HepG2 (cell line): ENCODE measurements around the gene NSL1. TPM values are rescaled to one million over a fixed set of nuclear protein-coding genes. Genes with fewer than 3 reads are reported as not detected.

Experiments
- ATAC-seq: fragments of 200-7000 bp; cut with Tn5 transposase; 3 replicates; pipeline ENCODE4 v1.9.1; 2020; ENCODE audit warnings: mild to moderate bottlenecking, moderate library complexity
- BruUV-seq: library from RNA; stranded (reverse); fragments of 400-500 nt; replicated peaks from 2 replicates; lab custom pipeline; 2021; lab: Mats Ljungman, UMichigan
- CTCF ChIA-PET: fragments of 300-600 bp; formaldehyde crosslinking; extraction: SDS; loops from one replicate; lab custom pipeline; 2021; ENCODE audit warnings: low total read pairs, inconsistent platforms, low intra/inter-chr PET ratio; lab: Yijun Ruan, JAX
- POLR2A ChIA-PET: fragments of 350-600 bp; sonication (Branson Sonifier 250); formaldehyde crosslinking; loops from one replicate; lab custom pipeline; 2020; ENCODE audit warnings: antibody characterized with exemption, inconsistent platforms; lab: Yijun Ruan, JAX
- DNase-seq: peaks from one replicate; pipeline ENCODE4 v3.0.0-alpha.2; 2015; ENCODE audit warnings: low spot score
- FAIRE-seq: peaks from 3 replicates; lab custom pipeline; 2011; peaks lifted over from hg19 to GRCh38; lab: Jason Lieb, UNC
- H2AFZ ChIP-seq: one replicate; pipeline ENCODE4 v1.6.1; 2011; ENCODE audit warnings: low read length, inconsistent platforms
- H3K27ac ChIP-seq: fragments of 300-600 bp; 3 replicates; pipeline ENCODE4 v1.8.0; 2011; ENCODE audit warnings: mixed run types, mild to moderate bottlenecking, mixed read lengths, low read length, inconsistent platforms; ENCODE audit not compliant: insufficient read depth; ENCODE audit errors: extremely low read length
- H3K27me3 ChIP-seq, 2 experiments: fragments of 200-600 bp in 1 of 2; 2 replicates in 1 of 2; 3 replicates in 1 of 2; pipeline versions ENCODE4 v1.6.0 to v1.8.0; 2011; ENCODE audit warnings: low read length in 2 of 2, mild to moderate bottlenecking in 2 of 2, moderate library complexity in 2 of 2, inconsistent platforms in 1 of 2; ENCODE audit not compliant: insufficient read depth in 2 of 2, control insufficient read depth in 1 of 2
- H3K36me3 ChIP-seq, 2 experiments: fragments of 200-600 bp in 1 of 2; replicated peaks in 1 of 2; 2 replicates in 1 of 2; 3 replicates in 1 of 2; pipeline versions ENCODE4 v1.5.1 to v1.8.0; 2011; ENCODE audit warnings: low read length in 2 of 2, inconsistent platforms in 1 of 2; ENCODE audit not compliant: insufficient read depth in 2 of 2, control insufficient read depth in 1 of 2
- H3K4me1 ChIP-seq: 2 replicates; pipeline ENCODE4 v1.5.1; 2012; ENCODE audit warnings: low read length, inconsistent platforms; ENCODE audit not compliant: insufficient read depth
- H3K4me2 ChIP-seq: 2 replicates; pipeline ENCODE4 v1.6.0; 2011; ENCODE audit warnings: low read depth, low read length, inconsistent platforms
- H3K4me3 ChIP-seq, 3 experiments: fragments of 200-600 bp in 1 of 3; sonication (generic), shearing (Covaris generic) in 1 of 3; replicated peaks in 1 of 3; 2 replicates each; pipeline ENCODE4 v1.5.1; 2011 to 2016; ENCODE audit warnings: low read length in 3 of 3, inconsistent platforms in 2 of 3, low read depth in 2 of 3, mild to moderate bottlenecking in 2 of 3, control low read depth in 1 of 3, mixed read lengths in 1 of 3; ENCODE audit not compliant: insufficient read depth in 1 of 3
- H3K79me2 ChIP-seq: one replicate; pipeline ENCODE4 v1.6.1; 2011; ENCODE audit warnings: low read length, inconsistent platforms; ENCODE audit not compliant: insufficient read depth
- H3K9ac ChIP-seq: 2 replicates; pipeline ENCODE4 v1.6.0; 2011; ENCODE audit warnings: mild to moderate bottlenecking, low read depth, low read length, inconsistent platforms; ENCODE audit not compliant: insufficient read depth
- H3K9me3 ChIP-seq: 2 replicates; pipeline ENCODE4 v1.5.1; 2012; ENCODE audit warnings: mild to moderate bottlenecking, low read length
- H4K20me1 ChIP-seq: 2 replicates; pipeline ENCODE4 v1.6.0; 2011; ENCODE audit warnings: inconsistent platforms, mild to moderate bottlenecking, low read length, moderate library complexity; ENCODE audit not compliant: insufficient read depth
- GPN1 ChIP-seq: sonication (generic); formaldehyde crosslinking; IDR thresholded peaks from 2 replicates; pipeline ENCODE4 v1.5.1; 2020; ENCODE audit warnings: missing genetic modification reagents, borderline replicate concordance
- HES4 ChIP-seq: sonication (generic); formaldehyde crosslinking; IDR thresholded peaks from 2 replicates; pipeline ENCODE4 v1.9.0; 2021; ENCODE audit warnings: mild to moderate bottlenecking, missing genetic modification reagents, borderline replicate concordance
- HHEX ChIP-seq: IDR thresholded peaks from 2 replicates; pipeline ENCODE4 v1.6.1; 2016; ENCODE audit warnings: control low read depth
- HMGA1 ChIP-seq: sonication (generic); formaldehyde crosslinking; conservative IDR thresholded peaks from 2 replicates; pipeline ENCODE4 v1.4.0; 2020; ENCODE audit warnings: missing genetic modification reagents
- KLF13 ChIP-seq: sonication (generic); formaldehyde crosslinking; IDR thresholded peaks from 2 replicates; pipeline ENCODE4 v1.4.0; 2020; ENCODE audit warnings: mild to moderate bottlenecking, missing genetic modification reagents
- MAFG ChIP-seq: sonication (generic); formaldehyde crosslinking; IDR thresholded peaks from 2 replicates; pipeline ENCODE4 v1.5.1; 2020; ENCODE audit warnings: mild to moderate bottlenecking, missing genetic modification reagents
- NFKB2 ChIP-seq: sonication (generic); formaldehyde crosslinking; IDR thresholded peaks from 2 replicates; pipeline ENCODE4 v1.4.0; 2020; ENCODE audit warnings: missing genetic modification reagents, borderline replicate concordance
- PRPF4 ChIP-seq: fragments of 200-400 bp; formaldehyde crosslinking; IDR thresholded peaks from 2 replicates; pipeline ENCODE4 v1.6.1; 2016; ENCODE audit warnings: low read length, low read depth; ENCODE audit not compliant: poor library complexity, severe bottlenecking
- TP53 ChIP-seq: sonication (generic); formaldehyde crosslinking; conservative IDR thresholded peaks from 2 replicates; pipeline ENCODE4 v1.4.0; 2020; ENCODE audit warnings: missing genetic modification reagents
- ZC3H13 ChIP-seq: sonication (generic); formaldehyde crosslinking; IDR thresholded peaks from 2 replicates; pipeline ENCODE4 v1.8.1; 2023; ENCODE audit warnings: mild to moderate bottlenecking, missing genetic modification reagents, moderate library complexity
- ZNF318 ChIP-seq: sonication (generic); formaldehyde crosslinking; IDR thresholded peaks from 2 replicates; pipeline ENCODE4 v1.4.0; 2020; ENCODE audit warnings: mild to moderate bottlenecking, missing genetic modification reagents
- ZNF563 ChIP-seq: sonication (generic); formaldehyde crosslinking; IDR thresholded peaks from 2 replicates; pipeline ENCODE4 v1.8.0; 2022; ENCODE audit warnings: mild to moderate bottlenecking, moderate library complexity, missing genetic modification reagents
- WGBS: methylation state at CpG from one replicate; pipeline ENCODE4 v1.1.6; 2017; ENCODE audit warnings: low lambda C conversion rate; 5-methylcytosine and 5-hydroxymethylcytosine counted together
- in situ Hi-C: cut with HindIII; loops from 2 replicates; pipeline ENCODE4 v1.10.0; 2017; ENCODE audit warnings: low pct_unique_long_range_greater_than_20kb; ENCODE audit not compliant: extremely low pct_ligation_motif_present
- intact Hi-C: fragments of 100-400 bp; cut with micrococcal nuclease; formaldehyde crosslinking; loops from one replicate; pipeline ENCODE4 v1.10.0; 2022; ENCODE audit not compliant: unreplicated experiment
- polyA plus RNA-seq, 8 experiments: library from polyadenylated mRNA; depleted of rRNA in 3 of 8; stranded (reverse) in 7 of 8; unstranded in 1 of 8; fragments of >200 nt; fragmentation: Illumina TruSeq in 4 of 8; extraction: Trizol in 4 of 8; gene quantifications; 2 replicates each; pipeline versions ENCODE4 v1.2.1 to v1.2.3, GENCODE V29; 2011 to 2016; ENCODE audit warnings: low read depth in 4 of 8, missing spikeins in 1 of 8, mixed read lengths in 1 of 8; ENCODE audit not compliant: insufficient read depth in 1 of 8
- total RNA-seq, 5 experiments: library from RNA; depleted of rRNA; stranded (reverse); fragments of >200 nt; fragmentation: Illumina TruSeq; extraction: Trizol; gene quantifications; 2 replicates each; pipeline ENCODE4 v1.2.3, GENCODE V29; 2016; ENCODE audit warnings: low read depth in 1 of 5

Gene NSL1
- total and polyA plus RNA-seq, 2 of the 13 experiments (the other 11 are each of a cell fraction or from before 2014, with no cell fraction given): 34.5 to 77.4 TPM

DNA sequence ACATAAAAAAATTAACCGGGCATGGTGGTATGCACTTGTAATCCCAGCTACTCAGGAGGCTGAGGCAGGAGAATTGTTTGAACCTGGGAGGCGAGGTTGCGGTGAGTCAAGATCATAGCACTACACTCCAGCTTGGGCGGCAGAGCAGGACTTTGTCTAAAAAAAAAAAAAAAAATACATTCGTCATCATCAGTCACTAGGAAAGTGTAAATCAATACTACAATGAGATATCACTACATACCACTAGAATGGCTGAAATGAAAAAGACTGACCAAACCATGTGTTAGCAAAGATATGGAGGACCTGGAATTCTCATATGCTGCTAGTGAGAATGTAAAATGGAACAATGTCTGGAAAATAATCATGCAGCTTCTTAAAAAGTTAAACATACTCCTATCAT lies 46.6 kb upstream of the NSL1 start:
- Histone ChIP-seq H3K36me3 (no peaks in the 10 kb centered on the region), H3K9ac (no peak overlapping the region), H3K4me1 (peaks cover 17% of the 10 kb centered on the region), H3K27ac (no peak overlapping the region), H3K4me3 (no peak overlapping the region), H2AFZ (no peak overlapping the region), H4K20me1 (no peaks in the 10 kb centered on the region), H3K4me2 (no peak overlapping the region), H3K27me3 (no peaks in the 10 kb centered on the region), H3K9me3 (no peaks in the 10 kb centered on the region), H3K79me2 (no peaks in the 10 kb centered on the region)
- intact Hi-C loops (no loop called here), in situ Hi-C loops (no loop called here)
- POLR2A ChIA-PET: interaction anchor here (1.3 to 2.0 kb wide), 2 partner anchors 10 to 20 kb away, joined by 4 to 7 read pairs; partner anchors contain the start of gene FLVCR1
- CTCF ChIA-PET: no interaction called here
- ATAC-seq (no peak), FAIRE-seq (no peak), DNase-seq (no peak)
- WGBS: 92% methylated on average over 5 of the region's 5 CpGs
- TF ChIP-seq HHEX (CRISPR knock-in tag) (no peak), HMGA1 (CRISPR knock-in tag) (no peak), NFKB2 (CRISPR knock-in tag) (no peak), ZC3H13 (CRISPR knock-in tag) (no peak), MAFG (CRISPR knock-in tag) (no peak), HES4 (CRISPR knock-in tag) (no peak), TP53 (CRISPR knock-in tag) (no peak), ZNF318 (CRISPR knock-in tag) (no peak), KLF13 (CRISPR knock-in tag) (no peak), ZNF563 (CRISPR knock-in tag) (no peak), GPN1 (CRISPR knock-in tag) (no peak), PRPF4 (no peak)
- BruUV-seq: no TSS peak
